ENCODE data around the gene ENOX1. TPM values are rescaled to one million over a fixed set of nuclear protein-coding genes. Genes with fewer than 3 reads are reported as not detected.

The ENOX1 gene
- total RNA-seq, 1 donor from 2014 or later, result 0.18 TPM

DNA sequence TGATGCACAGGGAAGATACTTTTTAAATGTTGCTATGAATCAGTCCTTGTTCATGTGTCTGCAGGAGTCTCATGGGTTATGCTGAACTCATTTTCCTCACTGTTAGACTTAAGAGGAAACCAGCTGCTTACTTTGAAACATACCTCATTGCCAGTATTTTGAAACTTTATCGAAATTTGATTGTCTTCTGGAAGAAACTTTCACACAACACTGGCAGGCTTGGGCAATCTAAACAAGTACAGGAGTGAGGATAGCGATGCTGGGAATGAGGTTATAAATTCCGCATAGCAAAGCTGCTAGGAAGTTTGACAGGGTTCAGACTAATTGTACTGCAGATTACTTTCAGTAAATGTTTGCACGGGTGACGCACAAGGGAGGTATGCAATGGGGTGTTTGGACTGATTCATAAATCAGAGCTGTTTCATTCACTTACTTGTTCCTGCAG lies 517.7 kb downstream of the ENOX1 start:
- DNase-seq (ENCODE audit: low spot score), result no peak

DNA sequence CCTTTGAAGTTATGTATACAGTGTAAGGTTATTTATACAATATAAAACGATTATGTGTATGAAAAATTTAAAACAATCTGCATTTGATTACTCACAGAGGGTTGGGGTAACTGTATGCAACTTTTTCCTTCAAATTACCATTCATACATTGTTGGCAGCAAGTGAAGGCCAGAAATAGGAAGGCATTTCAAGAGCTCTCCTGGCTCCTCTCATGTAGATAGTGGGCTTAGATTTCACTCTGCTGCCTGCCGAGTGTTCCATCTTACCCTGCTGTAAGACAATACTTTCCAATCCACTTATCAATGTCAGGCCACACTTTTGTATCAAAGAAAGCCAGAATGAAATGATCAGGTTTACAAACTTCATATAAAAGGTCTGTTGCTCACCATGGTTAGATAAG lies 518.1 kb downstream of the ENOX1 start:
- no peak for ATAC-seq
- no peak for DNase-seq (ENCODE audit: low spot score)

More for the DNA sequence above, 517.7 kb downstream of the ENOX1 start:
- no peak for ATAC-seq

DNA sequence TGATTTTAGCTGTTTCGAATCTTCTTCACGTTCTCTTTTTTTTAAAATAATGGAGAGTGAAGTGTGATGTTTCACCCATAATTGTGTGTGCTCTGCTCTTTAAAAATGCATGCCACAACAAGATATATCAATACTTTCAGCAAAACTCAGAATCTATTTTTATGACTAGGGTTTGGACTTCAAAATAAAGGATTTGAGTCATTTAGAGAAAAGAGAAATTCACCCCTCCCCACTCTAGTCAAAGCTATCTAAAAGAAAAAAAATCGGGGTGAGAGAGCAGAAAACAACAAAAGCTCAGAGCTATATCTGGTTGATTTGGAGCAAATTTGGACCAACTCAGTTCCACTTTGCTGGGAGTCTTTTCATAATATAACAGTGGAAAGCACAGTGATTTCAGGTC lies 518.9 kb downstream of the ENOX1 start:
- DNase-seq (ENCODE audit: low spot score) (no peak), ATAC-seq (no peak)

DNA sequence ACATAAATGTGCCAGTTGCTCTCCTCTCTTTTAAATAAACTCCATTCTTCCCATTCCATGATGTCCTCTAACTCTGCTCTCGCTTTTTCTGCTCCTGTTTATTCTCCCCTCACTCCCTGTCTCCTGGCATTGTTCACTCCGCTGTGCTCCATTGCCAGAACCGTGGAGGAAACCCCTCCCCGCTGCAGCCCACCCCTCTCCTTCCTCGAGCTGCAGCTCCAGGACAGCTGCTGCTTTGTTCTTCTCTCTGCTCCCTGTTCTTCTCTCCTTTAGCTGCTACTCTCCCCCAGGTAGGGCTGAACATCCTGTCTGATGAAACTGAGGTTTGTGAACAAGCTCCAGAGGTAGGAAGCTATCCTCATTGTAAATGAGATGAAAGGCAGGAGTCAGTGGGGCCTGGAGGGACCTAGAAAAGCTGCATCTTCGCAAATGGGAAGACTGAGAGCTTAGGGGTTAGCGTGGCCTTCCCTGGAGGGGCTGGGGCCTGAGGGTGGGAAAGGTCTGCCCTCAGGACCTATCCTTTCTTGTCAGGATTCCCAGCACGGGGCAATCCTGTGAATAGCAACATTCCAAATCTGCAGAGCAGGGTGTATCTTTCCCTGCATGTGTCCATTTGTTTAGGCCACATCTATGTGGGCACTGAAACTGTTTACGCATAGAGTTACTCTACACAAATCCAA lies 519.7 kb downstream of the ENOX1 start:
- ATAC-seq (no peak), DNase-seq (ENCODE audit: low spot score) (no peak)

DNA sequence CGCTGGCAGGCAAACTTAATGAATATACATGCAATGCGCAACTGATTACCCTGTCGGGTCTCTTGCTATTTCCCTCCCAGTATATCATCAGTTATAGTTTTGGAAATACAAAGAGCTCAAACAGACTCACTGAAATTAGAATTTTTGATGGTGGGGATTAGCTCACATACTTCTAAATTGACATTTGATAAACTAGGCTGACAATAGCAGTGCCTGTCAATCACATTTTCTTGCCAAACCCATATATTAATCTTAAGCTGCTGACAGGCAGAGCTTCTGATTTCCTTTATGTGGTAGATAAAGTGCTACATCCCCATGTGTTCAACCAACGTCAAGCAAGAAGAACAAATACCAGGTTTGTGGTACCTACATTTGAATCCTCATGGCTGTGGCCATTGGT lies 521.7 kb downstream of the ENOX1 start:
- ATAC-seq, result no peak
- DNase-seq (ENCODE audit: low spot score), result no peak

DNA sequence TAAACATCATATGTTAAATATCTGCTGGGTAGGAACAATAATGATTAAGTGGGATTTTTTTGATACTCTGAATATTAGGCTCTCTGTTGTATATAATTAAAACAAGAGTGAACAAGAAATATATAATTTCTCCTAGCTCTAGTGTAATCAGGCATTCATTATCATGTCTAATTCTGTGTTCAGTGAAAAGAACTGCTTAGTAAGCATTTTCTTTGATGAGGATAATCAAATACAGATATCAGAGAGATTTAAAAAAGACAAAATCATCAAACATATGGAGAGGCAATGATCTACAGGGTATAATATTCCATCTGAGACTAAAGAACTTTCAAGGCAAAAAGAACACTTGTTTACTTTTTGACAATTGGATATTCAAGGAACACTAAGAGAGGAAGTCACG lies 522.3 kb downstream of the ENOX1 start:
- DNase-seq (ENCODE audit: low spot score) (no peak), ATAC-seq (no peak)

DNA sequence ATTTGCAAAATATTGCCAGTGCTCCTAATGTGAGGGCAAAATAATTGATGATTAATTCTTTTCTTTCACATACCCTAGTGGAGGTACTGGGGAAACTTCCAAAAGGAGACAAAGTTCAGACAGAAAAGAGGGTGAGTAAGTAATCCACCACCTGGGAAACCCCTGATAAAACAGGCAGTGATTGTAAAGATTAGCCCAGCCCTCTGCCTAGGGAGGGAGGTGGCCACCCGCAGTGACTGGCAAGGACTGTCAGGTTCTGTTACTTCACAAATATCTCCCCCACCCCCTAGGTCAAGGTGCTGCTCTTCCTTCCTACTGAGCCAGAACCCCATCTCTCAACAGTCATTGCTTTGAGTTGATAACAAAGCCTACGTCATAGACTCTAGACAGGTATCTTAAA lies 523.7 kb downstream of the ENOX1 start:
- ATAC-seq (no peak), DNase-seq (ENCODE audit: low spot score) (no peak)

DNA sequence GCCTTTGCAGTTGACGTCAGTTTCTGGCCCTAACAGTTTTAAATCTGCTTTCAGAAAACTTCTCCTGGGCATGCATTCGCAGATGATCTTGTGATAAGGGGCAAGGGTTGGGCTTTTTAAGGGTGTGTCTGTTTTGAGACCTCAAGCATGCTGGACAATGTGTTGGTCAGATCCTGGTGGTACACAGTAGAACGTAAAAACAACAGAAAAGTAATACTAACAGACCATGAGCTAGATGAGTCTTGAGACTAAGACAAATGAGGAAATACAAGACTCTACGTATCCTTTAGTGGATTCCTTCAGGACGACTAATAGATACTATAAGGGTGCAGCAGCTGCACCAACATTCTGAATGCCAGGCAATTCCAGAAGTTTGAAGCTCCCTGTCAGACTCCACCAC lies 525.8 kb downstream of the ENOX1 start:
- DNase-seq (ENCODE audit: low spot score) (no peak), ATAC-seq (no peak)

DNA sequence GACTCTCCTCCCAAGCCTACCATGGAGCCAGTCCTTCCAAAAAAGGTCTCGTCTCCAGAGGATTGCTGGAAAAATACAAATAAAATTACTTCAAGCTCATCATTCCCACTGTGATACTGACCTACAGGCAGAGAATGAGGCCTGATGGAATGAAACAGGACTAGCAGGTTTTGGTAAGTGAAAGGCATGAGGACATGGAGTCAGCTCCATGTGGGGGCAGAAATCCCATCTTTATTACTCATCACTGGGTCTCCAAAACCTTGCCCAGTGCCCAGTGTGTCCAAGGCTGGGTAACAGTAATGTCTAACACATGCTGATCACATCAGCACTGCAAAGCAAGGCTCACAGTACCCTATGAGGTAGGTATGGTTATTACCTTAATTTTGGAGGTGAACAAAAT lies 528.0 kb downstream of the ENOX1 start:
- DNase-seq (ENCODE audit: low spot score) (no peak), ATAC-seq (no peak)

DNA sequence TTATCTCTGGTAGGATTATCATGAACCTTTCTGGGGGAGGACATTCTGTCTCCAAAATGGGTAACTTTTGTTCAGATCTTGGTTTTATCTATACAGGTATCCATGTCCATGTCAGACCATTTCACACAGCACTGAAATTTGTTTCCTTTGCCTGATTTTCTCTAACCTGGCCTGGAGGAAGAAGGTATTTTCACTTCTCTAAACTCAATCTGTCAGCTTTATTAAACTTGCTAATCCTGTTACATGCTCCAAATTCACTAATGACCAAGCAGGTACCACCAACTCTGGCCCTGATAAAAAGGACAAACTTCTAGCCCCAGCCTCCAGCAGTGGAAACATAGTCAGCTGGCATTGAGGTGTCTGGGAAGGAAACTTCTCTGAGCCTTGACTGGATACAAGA lies 529.0 kb downstream of the ENOX1 start:
- ATAC-seq (no peak), DNase-seq (ENCODE audit: low spot score) (no peak)

DNA sequence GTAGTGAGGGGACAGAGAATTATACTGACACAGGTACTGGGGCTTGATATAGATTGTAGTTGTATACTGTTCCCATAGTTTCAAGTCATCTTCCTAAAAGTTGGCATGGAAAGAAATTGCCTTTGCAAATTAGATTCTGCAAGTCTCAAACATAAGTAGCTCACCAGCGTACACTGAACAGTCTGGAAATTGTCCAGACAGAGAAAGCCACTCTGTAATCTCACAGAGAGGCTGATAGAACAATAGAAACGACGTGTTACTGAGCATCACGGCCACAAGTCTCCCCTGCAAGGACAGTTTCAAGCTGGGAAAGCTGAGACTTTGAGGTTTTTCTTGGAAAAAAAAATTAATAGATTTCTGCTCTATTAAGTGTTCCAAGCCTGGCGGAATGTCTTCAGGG lies 534.8 kb downstream of the ENOX1 start:
- ATAC-seq, result no peak
- DNase-seq (ENCODE audit: low spot score), result no peak

DNA sequence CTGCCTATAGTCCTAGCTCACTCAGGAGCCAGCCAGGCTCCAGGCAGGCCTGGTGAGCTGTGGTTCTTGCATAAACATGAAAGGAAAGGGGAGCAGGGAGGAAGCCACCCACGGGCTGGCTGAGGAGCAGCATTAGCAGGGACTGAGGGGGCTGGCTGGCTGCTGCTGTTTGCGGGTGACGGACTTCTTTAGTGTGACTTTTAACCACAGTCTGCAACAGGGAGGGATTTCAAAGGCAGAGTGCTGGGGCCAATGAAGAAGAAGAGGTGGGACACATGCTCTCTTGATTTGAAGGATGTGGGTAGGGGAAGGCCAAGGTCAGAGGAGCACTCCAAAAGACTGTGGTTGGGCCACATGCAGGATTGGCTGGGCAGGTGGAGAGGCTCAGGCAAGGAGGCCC lies 540.4 kb downstream of the ENOX1 start:
- DNase-seq (ENCODE audit: low spot score) (no peak), ATAC-seq (no peak)

DNA sequence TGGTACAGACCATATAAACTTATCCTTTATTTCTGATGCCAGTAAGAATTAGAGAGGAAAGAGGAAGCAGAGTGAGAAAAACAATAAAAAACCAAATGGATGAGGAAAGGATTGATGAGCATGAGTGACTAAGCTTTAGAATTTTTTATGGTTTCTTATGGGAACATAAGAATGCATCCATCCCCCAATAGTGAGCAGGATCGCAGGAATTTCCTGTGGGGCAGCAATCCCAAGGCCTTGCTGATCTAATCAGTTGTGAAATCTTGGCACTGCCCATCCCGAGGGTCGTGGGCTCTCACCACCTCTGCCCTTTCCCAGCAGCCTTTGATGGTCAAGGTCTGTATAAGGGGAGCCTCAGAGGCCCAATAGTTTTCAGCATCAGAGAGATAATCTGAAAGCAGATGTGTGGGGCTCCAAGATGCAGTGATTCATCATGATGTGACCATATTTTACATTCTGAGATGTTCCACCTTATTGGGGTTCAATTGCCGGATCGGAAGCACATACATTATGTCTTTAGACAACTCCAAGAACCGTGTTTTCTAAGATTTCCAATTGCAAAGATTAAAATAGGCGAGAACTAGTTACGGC lies 541.3 kb downstream of the ENOX1 start:
- ATAC-seq (no peak), DNase-seq (ENCODE audit: low spot score) (no peak)

DNA sequence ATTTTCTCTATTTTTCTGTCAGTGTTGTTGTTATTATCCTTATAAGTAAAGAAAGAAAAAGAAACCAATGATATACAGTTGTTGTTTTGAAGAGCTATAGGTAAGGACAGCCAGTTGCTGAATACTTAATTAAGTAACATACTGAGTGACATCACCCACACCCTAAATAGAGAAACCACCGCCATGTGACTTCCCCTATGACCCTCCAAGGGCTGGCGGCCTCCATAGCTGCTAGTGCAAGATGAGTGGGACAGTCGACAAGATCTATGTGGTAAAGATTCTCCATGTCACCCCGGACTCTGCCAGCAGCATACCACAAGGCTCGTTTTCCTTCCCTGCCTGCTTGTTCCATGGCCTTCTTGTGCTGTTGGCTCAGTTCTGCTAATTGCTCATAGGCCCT lies 542.3 kb downstream of the ENOX1 start:
- no peak for ATAC-seq
- DNase-seq (ENCODE audit: low spot score), result no peak

DNA sequence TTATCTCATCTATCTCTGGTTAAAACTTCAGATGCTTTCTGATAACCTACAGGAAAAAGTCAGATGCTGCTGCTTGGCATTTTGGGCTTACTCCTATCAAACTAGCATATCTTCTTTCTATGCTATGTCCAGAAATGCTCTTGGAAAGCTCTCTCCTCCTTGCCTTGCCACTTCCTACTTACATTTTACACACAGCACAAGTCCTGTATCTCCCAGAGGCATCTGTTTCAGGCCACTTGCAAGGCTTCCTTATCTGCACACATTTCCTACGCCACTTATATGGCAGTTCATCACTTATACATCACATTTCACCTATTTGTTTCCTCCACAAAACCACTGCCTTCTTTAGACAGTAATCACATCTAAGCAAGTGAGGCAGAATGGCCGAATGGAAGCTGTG lies 543.1 kb downstream of the ENOX1 start:
- DNase-seq (ENCODE audit: low spot score) (no peak), ATAC-seq (no peak)

DNA sequence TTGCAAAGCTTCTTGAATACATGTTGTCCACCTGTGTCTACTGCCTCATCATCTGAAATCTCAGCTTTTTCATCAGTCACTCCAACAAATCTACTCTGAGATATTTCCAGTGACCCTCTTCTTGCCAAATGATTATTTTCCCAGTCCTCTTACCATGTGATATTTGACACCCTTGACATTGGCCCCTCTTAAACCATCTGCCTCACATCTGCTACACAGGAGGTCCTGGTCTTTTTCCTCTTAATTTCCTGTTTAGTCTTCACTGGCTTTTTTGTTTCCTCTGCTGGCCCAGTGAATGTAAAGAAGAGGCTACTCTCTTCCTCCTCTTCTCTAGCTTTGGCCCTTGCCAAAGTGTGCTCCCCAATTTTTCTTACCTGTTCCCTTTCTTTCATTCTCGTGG lies 544.7 kb downstream of the ENOX1 start:
- DNase-seq (ENCODE audit: low spot score), result no peak

DNA sequence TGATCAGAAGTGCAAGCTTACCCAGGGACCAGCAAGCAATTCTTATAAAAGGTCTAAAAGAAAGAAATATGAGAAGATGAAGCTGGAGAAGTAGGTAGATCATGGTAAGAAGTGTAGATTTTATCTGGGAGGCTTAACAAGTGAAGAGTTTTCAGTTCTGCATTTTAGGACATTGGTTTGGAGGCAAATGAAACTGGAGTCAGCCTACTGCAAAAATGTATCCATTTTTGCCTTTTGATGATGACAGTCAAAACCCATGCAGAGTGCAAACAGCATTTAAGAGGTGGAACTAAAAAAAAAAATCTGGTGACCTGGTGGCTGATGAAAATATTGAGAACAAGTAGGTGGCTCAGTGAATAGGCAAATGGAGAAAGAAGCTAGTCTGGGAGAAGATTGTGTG lies 546.5 kb downstream of the ENOX1 start:
- no peak for ATAC-seq
- no peak for DNase-seq (ENCODE audit: low spot score)

More for the DNA sequence above, 544.7 kb downstream of the ENOX1 start:
- ATAC-seq, result no peak

DNA sequence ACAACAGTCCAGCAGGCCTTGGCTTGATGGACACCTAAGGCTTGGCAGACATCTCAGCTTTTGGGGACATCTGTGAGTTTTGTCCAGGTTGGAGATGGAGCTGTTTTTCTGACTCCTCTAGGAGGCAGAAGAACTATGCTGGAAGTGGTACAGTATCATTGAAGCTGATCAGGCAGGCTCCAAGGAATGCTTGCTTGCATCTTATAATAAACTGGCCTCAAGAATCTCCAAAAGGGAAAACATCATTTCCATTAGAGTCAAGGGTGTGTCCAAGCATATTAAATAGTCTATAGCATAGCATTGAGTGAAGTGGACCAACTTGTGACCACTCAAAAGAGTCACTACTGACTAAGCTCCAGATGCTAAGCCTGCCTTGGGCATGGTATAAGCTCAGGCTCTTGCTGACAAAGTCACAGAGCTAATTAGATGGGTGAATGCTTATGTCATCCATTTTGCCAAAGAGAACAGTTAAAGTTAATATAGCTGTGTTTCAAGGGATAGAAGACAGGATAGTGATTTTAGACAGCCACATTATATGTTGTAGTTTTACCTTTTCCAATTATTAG lies 547.4 kb downstream of the ENOX1 start:
- DNase-seq (ENCODE audit: low spot score) (no peak), ATAC-seq (no peak)

DNA sequence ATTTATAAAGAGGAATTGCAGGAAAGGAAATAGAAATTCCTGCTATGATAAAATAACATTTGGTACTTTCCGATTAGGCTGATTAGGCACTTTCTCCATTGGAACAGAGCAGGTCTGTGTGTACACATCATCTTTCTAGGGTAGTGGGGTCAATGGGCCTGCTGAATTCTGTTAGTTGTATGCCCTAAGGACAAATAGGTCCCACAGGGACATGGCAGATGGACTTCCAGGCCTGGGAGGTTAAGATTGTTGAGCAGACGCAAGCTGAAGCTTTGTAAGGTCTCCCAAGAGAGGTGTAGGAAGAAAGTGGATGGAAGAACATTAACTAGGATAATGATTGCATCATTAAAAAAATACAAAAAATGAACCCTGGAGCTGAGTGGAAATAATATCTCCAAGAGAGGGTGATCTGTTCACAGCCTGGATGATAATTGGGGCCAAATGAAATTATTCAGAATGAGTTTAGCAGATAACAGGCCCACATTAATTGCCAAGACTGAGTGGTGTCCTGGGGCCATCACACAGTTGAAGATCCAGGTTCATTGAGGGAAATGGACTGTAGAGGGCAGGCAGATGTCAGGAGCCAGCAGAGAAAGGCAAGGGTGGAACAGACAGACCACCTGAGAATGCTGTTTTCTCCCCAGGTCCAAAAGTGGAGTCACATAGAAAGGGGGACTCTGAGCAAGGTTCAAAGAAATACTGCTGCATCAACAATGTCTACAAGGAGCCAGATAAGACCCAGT lies 548.3 kb downstream of the ENOX1 start:
- DNase-seq (ENCODE audit: low spot score) (no peak), ATAC-seq (no peak)

DNA sequence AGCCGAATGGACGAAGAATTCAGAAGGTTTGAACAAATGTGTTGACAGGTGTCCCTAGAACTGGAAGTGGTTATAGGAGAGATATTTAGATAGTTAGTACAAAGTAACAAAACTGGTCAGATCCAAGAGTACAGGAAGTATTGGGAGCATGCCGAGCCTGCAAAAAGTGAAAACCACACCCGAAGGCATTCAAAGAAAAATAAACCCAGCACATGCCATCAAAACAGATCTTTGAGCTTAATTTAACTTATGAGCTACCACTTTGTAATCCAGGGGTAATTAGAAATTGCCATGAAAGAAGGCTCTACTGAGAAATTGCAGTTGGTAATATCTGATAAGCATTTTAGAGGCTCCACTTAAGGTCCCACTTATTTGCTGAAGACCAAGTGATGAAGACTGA lies 549.2 kb downstream of the ENOX1 start:
- DNase-seq (ENCODE audit: low spot score) (no peak), ATAC-seq (no peak)

DNA sequence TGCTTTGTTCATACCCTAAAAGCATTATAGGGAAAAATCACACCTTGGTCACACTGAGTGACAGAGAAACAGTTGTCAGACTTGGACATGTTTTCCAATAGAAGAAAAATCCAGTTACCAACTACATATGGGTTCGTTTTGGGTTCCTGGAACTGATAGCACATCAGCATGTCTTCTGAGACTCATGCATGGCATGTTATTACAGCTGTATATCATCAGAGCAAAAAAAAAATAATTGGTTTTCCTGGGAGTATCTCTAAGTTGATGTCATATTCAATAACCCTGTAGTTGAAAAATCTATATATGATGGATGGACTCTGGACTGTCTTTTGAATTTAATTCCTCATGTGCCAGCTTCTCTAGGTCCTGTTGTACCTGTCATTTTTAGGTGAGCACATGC lies 551.7 kb downstream of the ENOX1 start:
- DNase-seq (ENCODE audit: low spot score), result no peak
- no peak for ATAC-seq

DNA sequence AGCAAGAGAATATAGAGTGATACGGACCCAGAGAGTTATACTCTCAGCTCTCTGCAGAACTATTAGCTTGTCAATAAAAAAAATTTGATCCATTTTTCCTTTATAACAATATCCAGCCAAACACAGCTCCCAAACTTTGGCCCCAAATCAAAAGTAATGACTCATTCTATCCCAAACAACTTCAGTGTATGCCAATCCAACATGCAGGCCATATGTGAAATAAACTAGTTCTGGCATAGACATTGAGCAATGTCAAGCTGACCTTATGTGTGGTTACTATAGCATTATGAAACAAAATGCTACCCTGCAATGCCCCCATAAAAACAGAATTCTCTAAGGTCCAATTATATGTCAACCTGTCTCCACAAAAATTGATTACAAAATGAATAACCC lies 553.9 kb downstream of the ENOX1 start:
- ATAC-seq (no peak), DNase-seq (ENCODE audit: low spot score) (no peak)
